Keratinocyte (primary cell): ENCODE data around the gene GHRH. TPM values are rescaled to one million over a fixed set of nuclear protein-coding genes. Genes with fewer than 3 reads are reported as not detected.
A peak's percentile ranks its signal among the peaks of the same experiment; 100 is the strongest.

ENCODE experiments used
- DNase-seq: peaks from one replicate; pipeline ENCODE4 v3.0.0-alpha.2; 2011; ENCODE audit warnings: low read depth, missing footprints, low spot score
- FAIRE-seq: peaks from 2 replicates; lab custom pipeline; 2011; peaks lifted over from hg19 to GRCh38; lab: Jason Lieb, UNC
- H2AFZ ChIP-seq: 2 replicates; pipeline ENCODE4 v1.6.0; 2012; ENCODE audit warnings: low read length, control low read depth, inconsistent platforms; ENCODE audit not compliant: control insufficient read depth
- H3K27ac ChIP-seq: 2 replicates; pipeline ENCODE4 v1.5.1; 2011; ENCODE audit warnings: low read length; ENCODE audit not compliant: control insufficient read depth, insufficient read depth
- H3K27me3 ChIP-seq: 3 replicates; pipeline ENCODE4 v1.6.0; 2011; ENCODE audit warnings: low read length; ENCODE audit not compliant: control insufficient read depth, insufficient read depth; ENCODE audit errors: extremely low read depth
- H3K36me3 ChIP-seq, 2 experiments: 2 replicates in 1 of 2; 3 replicates in 1 of 2; pipeline ENCODE4 v1.5.1; 2011; ENCODE audit warnings: low read length in 2 of 2, mild to moderate bottlenecking in 1 of 2; ENCODE audit not compliant: control insufficient read depth in 2 of 2, insufficient read depth in 2 of 2; ENCODE audit errors: extremely low read depth in 1 of 2
- H3K4me1 ChIP-seq: 3 replicates; pipeline ENCODE4 v1.5.1; 2011; ENCODE audit warnings: low read length; ENCODE audit not compliant: control insufficient read depth, insufficient read depth; ENCODE audit errors: extremely low read depth
- H3K4me2 ChIP-seq: 3 replicates; pipeline ENCODE4 v1.6.0; 2011; ENCODE audit warnings: low read depth, low read length; ENCODE audit not compliant: control insufficient read depth, insufficient read depth; ENCODE audit errors: extremely low read depth
- H3K4me3 ChIP-seq, 3 experiments: fragments of 200-600 bp in 1 of 3; sonication (generic) in 1 of 3; 2 replicates in 2 of 3; 3 replicates in 1 of 3; pipeline ENCODE4 v1.5.1; 2011 to 2016; ENCODE audit warnings: low read length in 3 of 3, mild to moderate bottlenecking in 3 of 3, control low read depth in 2 of 3, inconsistent platforms in 1 of 3, low read depth in 1 of 3, mixed read lengths in 1 of 3, mixed run types in 1 of 3, moderate library complexity in 1 of 3; ENCODE audit not compliant: control insufficient read depth in 2 of 3, insufficient read depth in 2 of 3; ENCODE audit errors: extremely low read depth in 1 of 3
- H3K79me2 ChIP-seq: 2 replicates; pipeline ENCODE4 v1.6.0; 2012; ENCODE audit warnings: low read length; ENCODE audit not compliant: control insufficient read depth, insufficient read depth
- H3K9ac ChIP-seq: 3 replicates; pipeline ENCODE4 v1.6.0; 2011; ENCODE audit warnings: low read length; ENCODE audit not compliant: control insufficient read depth, insufficient read depth; ENCODE audit errors: extremely low read depth
- H3K9me1 ChIP-seq: 3 replicates; pipeline ENCODE4 v1.6.0; 2011; ENCODE audit warnings: low read length; ENCODE audit not compliant: control insufficient read depth, insufficient read depth; ENCODE audit errors: extremely low read depth
- H3K9me3 ChIP-seq: 2 replicates; pipeline ENCODE4 v1.5.1; 2012; ENCODE audit warnings: low read depth, low read length; ENCODE audit not compliant: control insufficient read depth
- H4K20me1 ChIP-seq: 3 replicates; pipeline ENCODE4 v1.6.0; 2011; ENCODE audit warnings: low read length; ENCODE audit not compliant: control insufficient read depth, insufficient read depth; ENCODE audit errors: extremely low read depth
- CTCF ChIP-seq, 3 experiments: IDR thresholded peaks in 1 of 3; conservative IDR thresholded peaks in 1 of 3; optimal IDR thresholded peaks in 1 of 3; 2 replicates in 2 of 3; 3 replicates in 1 of 3; pipeline versions ENCODE3 to v1.5.1; 2011; ENCODE audit warnings: low read length in 3 of 3, mild to moderate bottlenecking in 3 of 3, moderate library complexity in 2 of 3, control low read depth in 1 of 3, inconsistent platforms in 1 of 3; ENCODE audit not compliant: insufficient read depth in 2 of 3; ENCODE audit errors: extremely low read depth in 1 of 3
- EZH2 ChIP-seq: IDR thresholded peaks from one replicate; pipeline ENCODE4 v1.6.1; 2012; ENCODE audit warnings: inconsistent platforms, mild to moderate bottlenecking, low read length, moderate library complexity
- dilution Hi-C: fragments of 300-500 bp; cut with MboI; formaldehyde crosslinking; loops from one replicate; pipeline ENCODE4 v1.7.0; 2020; ENCODE audit warnings: low sequenced_read_pairs; ENCODE audit not compliant: extremely low pct_ligation_motif_present
- polyA plus RNA-seq, 5 experiments: library from polyadenylated mRNA; depleted of rRNA in 3 of 5; stranded (reverse) in 3 of 5; stranded (forward) in 1 of 5; unstranded in 1 of 5; fragments of >200 nt; gene quantifications; 1 replicate in 1 of 5; 2 replicates in 3 of 5; 3 replicates in 1 of 5; pipeline versions ENCODE4 v1.2.1 to v1.2.3, GENCODE V29; 2011 to 2012; ENCODE audit warnings: missing spikeins in 2 of 5, low read depth in 1 of 5, low replicate concordance in 1 of 5

GHRH gene
- polyA plus RNA-seq, 1 donor (not counting 4 experiments of a cell fraction or from before 2014, with no cell fraction given): not detected

GRCh38 chr20:37296371-37296770, 34.8 kb upstream of the GHRH start:
- Histone ChIP-seq H3K9me1 (peaks cover 6% of the 10 kb centered on the region), H3K79me2 (peaks cover 50% of the 10 kb centered on the region), H3K9me3 (no peaks in the 10 kb centered on the region), H4K20me1 (no peaks in the 10 kb centered on the region), H3K4me3 (no peak overlapping the region), H3K36me3 (peaks cover 11 to 27% of the 10 kb centered on the region in 2 experiments), H3K4me2 (peak overlapping the region; percentile 98), H3K9ac (peak overlapping the region; percentile 76), H3K27me3 (no peaks in the 10 kb centered on the region), H3K27ac (peak overlapping the region; percentile 98), H3K4me1 (peaks cover 58% of the 10 kb centered on the region), H2AFZ (no peak overlapping the region)
- DNase-seq (no peak), FAIRE-seq (no peak)
- dilution Hi-C loops: no loop called here
- TF ChIP-seq CTCF (optimal IDR thresholded peaks at IDR 0.05 in 1 of 3, IDR thresholded peaks at IDR 0.05 in 1 of 3, conservative IDR thresholded peaks at IDR 0.05 in 1 of 3; ENCODE audit: extremely low read depth in 1 of 3, insufficient read depth in 2 of 3, low read length in 3 of 3) (no peak), EZH2 (no peak)

GRCh38 chr20:37295595-37295994, 34.0 kb upstream of the GHRH start:
- no peak for TF ChIP-seq EZH2
- TF ChIP-seq CTCF (optimal IDR thresholded peaks at IDR 0.05 in 1 of 3, IDR thresholded peaks at IDR 0.05 in 1 of 3, conservative IDR thresholded peaks at IDR 0.05 in 1 of 3; ENCODE audit: extremely low read depth in 1 of 3, insufficient read depth in 2 of 3, low read length in 3 of 3): no peak
- H3K4me2 ChIP-seq: peak overlapping the region; percentile 98
- H3K9ac ChIP-seq: peak overlapping the region; percentile 76
- DNase-seq (peak; percentile 91), FAIRE-seq (peak; percentile 95)
- dilution Hi-C loops: no loop called here
- peaks cover 8 to 25% of the 10 kb centered on the region in 2 experiments for H3K36me3 ChIP-seq
- H4K20me1 ChIP-seq: no peaks in the 10 kb centered on the region
- H3K27me3 ChIP-seq: no peaks in the 10 kb centered on the region
- H3K27ac ChIP-seq: peak overlapping the region; percentile 98
- H3K4me1 ChIP-seq: peaks cover 61% of the 10 kb centered on the region
- peaks cover 57% of the 10 kb centered on the region for H3K79me2 ChIP-seq
- H2AFZ ChIP-seq: no peak overlapping the region
- H3K9me3 ChIP-seq: no peaks in the 10 kb centered on the region
- H3K4me3 ChIP-seq: peak overlapping the region in 2 of 3 experiments; percentile 61 to 69
- H3K9me1 ChIP-seq: peaks cover 6% of the 10 kb centered on the region
